HG03575 (cell line): Measurements from ENCODE around the gene CHST11.

Experiments
- ATAC-seq: cut with Tn5 transposase; IDR thresholded peaks from one replicate; pipeline ENCODE4 v1.9.1; 2021; ENCODE audit not compliant: unreplicated experiment, insufficient number of reproducible peaks, low FRiP score; ENCODE audit errors: extremely low read depth

CHST11 gene

GRCh38 chr12:104588047-104588920, 131.5 kb downstream of the CHST11 start:
- ATAC-seq: no peak

- ATAC-seq: no peak
Observed at GRCh38 chr12:104588921-104589590, 132.3 kb downstream of the CHST11 start.

- ATAC-seq: no peak
Observed at GRCh38 chr12:104590022-104590421, 133.3 kb downstream of the CHST11 start.

- no peak for ATAC-seq
Observed at GRCh38 chr12:104591257-104591885, 134.6 kb downstream of the CHST11 start.

- no peak for ATAC-seq
Observed at GRCh38 chr12:104593482-104593881, 136.7 kb downstream of the CHST11 start.

- no peak for ATAC-seq
Observed at GRCh38 chr12:104596134-104596799, 139.5 kb downstream of the CHST11 start.

- no peak for ATAC-seq
Observed at GRCh38 chr12:104596898-104597843, 140.4 kb downstream of the CHST11 start.

GRCh38 chr12:104598342-104599271, 141.9 kb downstream of the CHST11 start:
- no peak for ATAC-seq

GRCh38 chr12:104599272-104600035, 142.7 kb downstream of the CHST11 start:
- no peak for ATAC-seq

- no peak for ATAC-seq
Observed at GRCh38 chr12:104600036-104600712, 143.4 kb downstream of the CHST11 start.

GRCh38 chr12:104600790-104601739, 144.3 kb downstream of the CHST11 start:
- ATAC-seq: no peak

GRCh38 chr12:104602406-104602805, 145.7 kb downstream of the CHST11 start:
- no peak for ATAC-seq

GRCh38 chr12:104602896-104603295, 146.1 kb downstream of the CHST11 start:
- no peak for ATAC-seq

GRCh38 chr12:104603545-104603973, 146.8 kb downstream of the CHST11 start:
- no peak for ATAC-seq
